Neuron (in vitro differentiated cells): ENCODE results near the gene CD247.
"Not testable (repeated sequence)": the region's sequence is repeated elsewhere in the genome, so short reads cannot be mapped to it uniquely, and the experiment has no call there.

Experiments
- H2AFZ ChIP-seq: one replicate; pipeline ENCODE4 v1.6.1; 2013; ENCODE audit warnings: low read depth, mild to moderate bottlenecking, inconsistent platforms, low read length, moderate library complexity
- H3K27me3 ChIP-seq: one replicate; pipeline ENCODE4 v1.6.1; 2013; ENCODE audit warnings: low read length; ENCODE audit not compliant: insufficient read depth
- H3K36me3 ChIP-seq: one replicate; pipeline ENCODE4 v1.6.1; 2013; ENCODE audit warnings: low read length; ENCODE audit not compliant: insufficient read depth
- H3K4me1 ChIP-seq: one replicate; pipeline ENCODE4 v1.6.1; 2013; ENCODE audit warnings: low read length; ENCODE audit not compliant: insufficient read depth
- H3K4me3 ChIP-seq: 2 replicates; pipeline ENCODE4 v1.5.1; 2013; ENCODE audit warnings: mild to moderate bottlenecking, low read length, moderate library complexity
- H3K9me3 ChIP-seq: one replicate; pipeline ENCODE4 v1.6.1; 2013; ENCODE audit warnings: low read length

Gene CD247

GRCh38 chr1:167518331-167518700 is at the start of gene CD247:
TSS of gene CD247 (minus strand) at chr1:167518529. CDS start at chr1:167518465, 64 bp downstream.
- no peaks in the 10 kb centered on the region for H3K4me1 ChIP-seq
- H2AFZ ChIP-seq, result no peak within 1 kb of the TSS
- H3K4me3 ChIP-seq, result no peak within 1 kb of the TSS
- H3K36me3 ChIP-seq, result no peaks in the 10 kb centered on the region
- no peaks in the 10 kb centered on the region for H3K27me3 ChIP-seq
- H3K9me3 ChIP-seq, result no peaks in the 10 kb centered on the region

DNA sequence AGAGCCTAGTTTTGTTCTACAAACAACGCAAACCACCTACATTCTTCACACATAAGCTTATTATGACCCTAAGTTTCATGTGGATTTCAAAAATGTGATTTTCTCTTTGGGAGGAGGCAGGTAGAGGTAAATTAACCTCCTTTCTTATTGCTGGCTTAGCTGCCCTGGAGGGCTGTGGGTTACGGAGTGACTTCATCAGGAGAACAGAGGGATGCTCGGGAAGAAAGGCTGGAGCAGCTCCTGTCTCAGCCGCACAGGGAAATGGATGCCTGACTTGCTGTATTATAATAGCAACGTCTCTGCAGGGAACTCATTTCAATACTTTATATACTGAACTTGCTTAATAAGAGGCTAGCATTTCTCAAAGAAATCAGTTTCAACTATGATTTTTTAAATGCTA is 49.3 kb upstream of the CD247 start:
- H2AFZ ChIP-seq, result no peak overlapping the region
- H3K9me3 ChIP-seq, result no peaks in the 10 kb centered on the region
- peaks cover 6% of the 10 kb centered on the region for H3K27me3 ChIP-seq
- no peak overlapping the region for H3K4me3 ChIP-seq
- H3K36me3 ChIP-seq, result no peaks in the 10 kb centered on the region
- peaks cover 12% of the 10 kb centered on the region for H3K4me1 ChIP-seq

- Histone ChIP-seq H3K4me3 (no peak overlapping the region), H3K9me3 (no peaks in the 10 kb centered on the region)
Measured at GRCh38 chr1:167566766-167567165, 48.4 kb upstream of the CD247 start.

GRCh38 chr1:167565922-167566321 is 47.6 kb upstream of the CD247 start:
- H3K4me1 ChIP-seq, result peaks cover 12% of the 10 kb centered on the region
- H3K36me3 ChIP-seq, result no peaks in the 10 kb centered on the region
- no peak overlapping the region for H2AFZ ChIP-seq
- H3K4me3 ChIP-seq, result no peak overlapping the region
- peaks cover 6% of the 10 kb centered on the region for H3K27me3 ChIP-seq
- no peaks in the 10 kb centered on the region for H3K9me3 ChIP-seq

More at GRCh38 chr1:167566766-167567165, 48.4 kb upstream of the CD247 start:
- H2AFZ ChIP-seq, result no peak overlapping the region
- peaks cover 12% of the 10 kb centered on the region for H3K4me1 ChIP-seq
- peaks cover 6% of the 10 kb centered on the region for H3K27me3 ChIP-seq
- no peaks in the 10 kb centered on the region for H3K36me3 ChIP-seq

DNA sequence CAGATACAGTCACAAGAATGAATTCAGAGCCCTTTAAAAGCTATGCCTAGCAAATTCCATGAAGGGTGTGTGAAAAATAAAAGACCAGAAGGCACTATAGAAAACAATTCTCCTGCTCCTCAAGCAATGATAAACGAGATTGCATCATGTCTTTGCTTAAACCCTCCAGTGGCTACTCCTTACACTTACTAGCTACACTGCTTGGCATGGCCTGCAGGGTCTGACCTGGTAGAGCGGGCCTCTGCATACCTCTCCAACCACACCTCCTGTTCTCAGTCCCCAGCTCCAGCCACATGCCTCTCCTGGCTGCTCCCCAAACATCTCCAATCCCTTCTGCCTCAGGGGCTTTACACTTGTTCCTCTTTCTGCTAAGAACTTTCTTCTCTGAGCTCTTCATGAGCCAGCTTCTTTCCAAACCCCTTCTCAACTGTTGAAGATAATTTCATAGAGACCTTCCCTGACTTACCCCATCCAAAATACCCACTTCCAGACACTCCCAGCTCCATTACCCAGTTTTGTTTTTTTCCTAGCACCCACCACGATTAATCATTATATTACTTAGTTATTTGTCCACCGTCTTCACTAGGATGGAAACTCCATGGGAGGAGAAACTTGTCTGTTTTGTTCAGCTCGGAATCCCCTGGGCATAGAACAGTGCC is 46.4 kb upstream of the CD247 start:
- Histone ChIP-seq H3K27me3 (peaks cover 8% of the 10 kb centered on the region), H3K4me1 (peaks cover 12% of the 10 kb centered on the region), H2AFZ (no peak overlapping the region), H3K36me3 (no peaks in the 10 kb centered on the region), H3K4me3 (no peak overlapping the region), H3K9me3 (no peaks in the 10 kb centered on the region)

GRCh38 chr1:167563579-167564246 is 45.4 kb upstream of the CD247 start:
- H3K27me3 ChIP-seq, result peaks cover 8% of the 10 kb centered on the region
- H3K4me1 ChIP-seq, result peaks cover 12% of the 10 kb centered on the region
- H3K9me3 ChIP-seq, result no peaks in the 10 kb centered on the region
- H3K4me3 ChIP-seq, result no peak overlapping the region
- H2AFZ ChIP-seq, result no peak overlapping the region
- no peaks in the 10 kb centered on the region for H3K36me3 ChIP-seq

GRCh38 chr1:167562702-167563101 is 44.4 kb upstream of the CD247 start:
- Histone ChIP-seq H3K36me3 (no peaks in the 10 kb centered on the region), H3K27me3 (peaks cover 8% of the 10 kb centered on the region), H2AFZ (no peak overlapping the region), H3K9me3 (no peaks in the 10 kb centered on the region), H3K4me1 (peaks cover 9% of the 10 kb centered on the region), H3K4me3 (no peak overlapping the region)

DNA sequence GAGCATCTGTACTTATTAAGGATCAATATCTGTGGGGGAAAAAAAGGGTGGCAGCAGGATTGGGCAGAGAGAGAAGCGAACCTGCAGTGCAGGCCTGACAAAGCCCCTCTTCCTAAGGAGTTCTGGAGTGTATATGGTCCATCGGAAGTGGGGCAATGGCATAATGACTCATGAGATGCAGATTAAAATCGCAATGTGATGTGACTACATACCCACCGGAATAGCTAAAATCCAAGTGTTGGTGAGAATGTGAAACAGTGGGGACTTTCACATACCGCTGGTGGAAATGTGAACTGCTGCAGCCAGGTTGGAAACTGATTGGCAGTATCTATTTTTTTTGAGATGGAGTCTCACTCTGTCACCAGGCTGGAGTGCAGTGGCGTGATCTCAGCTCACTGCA is 43.4 kb upstream of the CD247 start:
- peaks cover under 1% of the 10 kb centered on the region for H3K4me1 ChIP-seq

GRCh38 chr1:167555971-167556714 is 37.8 kb upstream of the CD247 start:
- Histone ChIP-seq H3K36me3 (no peaks in the 10 kb centered on the region), H3K27me3 (peaks cover 2% of the 10 kb centered on the region), H3K9me3 (no peaks in the 10 kb centered on the region), H2AFZ (no peak overlapping the region), H3K4me3 (no peak overlapping the region), H3K4me1 (peaks cover 11% of the 10 kb centered on the region)

More for the DNA sequence above, 43.4 kb upstream of the CD247 start:
- Histone ChIP-seq H3K9me3 (no peaks in the 10 kb centered on the region), H3K27me3 (peaks cover 5% of the 10 kb centered on the region), H3K4me3 (no peak overlapping the region), H2AFZ (no peak overlapping the region), H3K36me3 (no peaks in the 10 kb centered on the region)

DNA sequence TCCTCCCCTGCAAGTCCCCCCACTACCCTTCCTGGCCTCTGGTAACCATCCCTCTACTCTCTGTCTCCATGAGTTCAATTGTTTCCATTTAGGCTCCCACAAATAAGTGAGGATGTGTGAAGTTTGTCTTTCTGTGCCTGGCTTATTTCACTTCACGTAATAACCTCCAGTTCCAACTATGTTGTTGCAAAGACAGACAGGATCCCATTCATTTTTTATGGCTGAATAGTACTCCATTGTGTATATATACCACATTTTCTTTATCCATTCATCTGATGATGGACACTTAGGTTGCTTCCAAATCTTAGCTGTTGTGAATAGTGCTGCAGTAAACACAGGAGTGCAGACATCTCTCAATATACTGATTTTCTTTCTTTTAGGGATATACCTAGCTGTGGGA is 36.7 kb upstream of the CD247 start:
- peaks cover 15% of the 10 kb centered on the region for H3K4me1 ChIP-seq
- H3K9me3 ChIP-seq, H3K36me3 ChIP-seq, H2AFZ ChIP-seq, H3K4me3 ChIP-seq, H3K27me3 ChIP-seq: not testable (repeated sequence)

DNA sequence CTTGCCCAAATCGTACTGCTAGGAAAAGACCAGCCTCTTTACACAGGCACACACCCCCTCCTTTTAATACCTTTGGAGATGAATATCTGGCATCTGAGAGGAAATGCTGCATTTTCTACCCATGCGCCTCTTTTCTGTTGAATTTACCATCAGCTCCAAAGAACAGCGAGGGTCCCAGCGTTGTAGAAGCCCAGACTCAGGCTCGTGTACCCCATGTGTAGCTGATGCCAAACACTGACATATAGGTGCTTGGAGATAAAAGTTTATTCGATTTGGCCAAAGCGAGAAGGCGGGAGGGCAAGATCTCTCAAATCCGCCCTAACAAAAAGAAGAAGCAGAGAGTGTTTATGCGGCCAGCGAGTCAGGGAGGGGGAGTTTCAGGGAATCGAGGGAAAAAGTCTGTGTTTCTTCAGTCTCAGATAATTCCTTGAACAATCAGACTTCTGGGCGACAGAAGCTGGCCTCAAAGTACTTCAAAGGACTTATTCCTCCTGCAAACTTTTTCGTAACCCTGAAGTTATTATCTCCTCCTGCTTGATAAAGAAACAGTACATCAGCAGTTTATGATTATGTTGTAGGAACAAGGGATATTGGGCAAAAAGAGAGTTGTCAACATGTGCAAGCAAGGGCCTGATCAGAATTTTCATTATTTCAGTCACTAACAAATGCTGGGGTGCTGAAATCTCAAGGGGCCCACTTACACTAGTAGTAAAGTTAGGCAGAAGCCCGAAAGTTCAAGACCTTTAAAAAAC is 35.9 kb upstream of the CD247 start:
- H3K4me1 ChIP-seq, result peaks cover 15% of the 10 kb centered on the region
- H3K4me3 ChIP-seq, result peak overlapping the region; percentile 60
- peak overlapping the region; percentile 65 for H2AFZ ChIP-seq
- H3K27me3 ChIP-seq, result no peaks in the 10 kb centered on the region
- no peaks in the 10 kb centered on the region for H3K9me3 ChIP-seq
- no peaks in the 10 kb centered on the region for H3K36me3 ChIP-seq

DNA sequence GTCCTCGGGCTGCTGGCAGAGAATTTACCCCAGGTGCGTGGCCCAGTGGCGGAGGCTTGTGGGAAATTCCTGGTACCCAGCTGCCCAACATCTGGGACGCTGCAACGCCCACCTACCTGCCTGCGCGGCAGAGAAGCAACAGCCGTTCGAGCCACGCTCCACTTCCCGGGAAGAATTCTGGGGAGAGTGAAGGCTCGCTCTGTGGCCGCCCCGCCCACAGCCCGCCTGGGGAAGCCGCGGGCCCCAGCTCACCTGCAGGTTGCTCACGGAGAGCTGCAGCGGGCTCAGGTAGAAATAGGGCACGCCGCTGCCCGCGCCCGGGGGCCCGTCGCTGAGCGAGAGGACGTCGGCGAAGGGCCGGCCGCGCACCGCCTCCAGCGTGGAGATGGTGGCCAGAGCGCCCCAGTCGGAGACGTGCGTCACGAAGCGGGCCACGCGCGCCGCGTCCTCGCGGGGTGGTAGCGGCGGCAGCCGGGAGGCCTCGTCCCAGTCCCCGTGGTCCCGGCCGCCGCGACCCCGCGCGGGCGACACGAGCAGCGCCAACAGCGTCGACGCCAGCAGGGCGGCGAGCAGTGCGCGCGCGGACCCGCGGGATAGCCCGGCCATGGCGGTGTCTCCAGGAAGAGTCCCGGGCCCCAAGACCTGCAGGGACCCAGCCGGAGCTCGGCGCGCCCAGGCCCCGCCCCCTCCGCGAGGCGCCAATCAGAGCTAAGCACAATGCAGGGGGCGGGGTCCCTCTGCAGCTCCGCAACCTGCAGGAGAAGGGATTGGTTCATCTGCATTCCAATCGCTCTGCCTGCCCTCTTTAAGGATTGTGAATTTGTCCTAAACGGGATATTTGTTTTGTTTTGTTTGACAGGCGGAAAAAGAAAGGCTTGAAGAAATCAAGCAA is 35.1 kb upstream of the CD247 start, which contains the start of gene CREG1:
CREG1 (minus strand) TSS at position 627 of the 892 bp plus-strand sequence.
- Histone ChIP-seq H3K36me3 (no peaks in the 10 kb centered on the region), H2AFZ (peak within 1 kb of the TSS; percentile 71), H3K9me3 (no peaks in the 10 kb centered on the region), H3K27me3 (no peaks in the 10 kb centered on the region), H3K4me1 (peaks cover 15% of the 10 kb centered on the region), H3K4me3 (peak within 1 kb of the TSS; percentile 60)
